Adipocyte (in vitro differentiated cells): ENCODE data around the gene TNNI3K.
A peak's percentile ranks its signal among the peaks of the same experiment; 100 is the strongest.

Experiments
- DNase-seq: peaks from one replicate; pipeline ENCODE4 v3.0.0-alpha.2; 2015; ENCODE audit warnings: low read depth
- H3K27me3 ChIP-seq: replicated peaks from 2 replicates; pipeline ENCODE4 v1.7.0; 2013; ENCODE audit warnings: mild to moderate bottlenecking, low read length, moderate library complexity; ENCODE audit not compliant: control insufficient read depth, insufficient read depth
- H3K36me3 ChIP-seq: 2 replicates; pipeline ENCODE4 v1.7.0; 2013; ENCODE audit warnings: low read length, mild to moderate bottlenecking, moderate library complexity; ENCODE audit not compliant: control insufficient read depth, insufficient read depth, severe bottlenecking
- H3K4me1 ChIP-seq: 2 replicates; pipeline ENCODE4 v1.7.0; 2013; ENCODE audit warnings: mild to moderate bottlenecking, low read length, moderate library complexity; ENCODE audit not compliant: control insufficient read depth, insufficient read depth
- H3K4me3 ChIP-seq: 2 replicates; pipeline ENCODE4 v1.7.0; 2013; ENCODE audit warnings: mild to moderate bottlenecking, low read length, moderate library complexity
- H3K9ac ChIP-seq: 2 replicates; pipeline ENCODE4 v1.7.0; 2013; ENCODE audit warnings: mild to moderate bottlenecking, low read length, moderate library complexity
- H3K9me3 ChIP-seq: 2 replicates; pipeline ENCODE4 v1.7.0; 2013; ENCODE audit warnings: mild to moderate bottlenecking, low read length, moderate library complexity; ENCODE audit not compliant: control insufficient read depth

Gene TNNI3K

DNA sequence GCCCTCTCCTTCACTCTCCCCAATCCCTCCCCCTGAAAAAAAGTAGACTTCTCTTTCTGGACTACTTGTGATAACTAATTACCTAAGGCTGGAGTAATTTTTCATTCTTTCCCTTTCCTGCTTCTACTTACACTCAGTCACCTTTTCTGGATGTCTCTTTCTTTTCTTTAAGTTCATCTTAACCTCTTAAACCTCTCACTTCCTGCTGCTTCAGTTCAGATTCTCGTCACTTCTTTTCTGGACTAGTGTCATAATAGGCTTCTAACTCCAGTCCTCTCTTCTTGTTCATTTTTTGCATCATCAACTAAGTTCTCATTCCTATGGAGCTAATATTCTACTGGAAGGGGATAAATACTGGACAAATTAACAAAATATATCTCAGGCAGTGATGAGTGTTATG is 201.8 kb downstream of the TNNI3K start:
- Histone ChIP-seq H3K9me3 (no peaks in the 10 kb centered on the region), H3K4me3 (no peak overlapping the region), H3K36me3 (no peaks in the 10 kb centered on the region), H3K9ac (no peak overlapping the region), H3K27me3 (peaks cover 5% of the 10 kb centered on the region), H3K4me1 (no peaks in the 10 kb centered on the region)
- no peak for DNase-seq

DNA sequence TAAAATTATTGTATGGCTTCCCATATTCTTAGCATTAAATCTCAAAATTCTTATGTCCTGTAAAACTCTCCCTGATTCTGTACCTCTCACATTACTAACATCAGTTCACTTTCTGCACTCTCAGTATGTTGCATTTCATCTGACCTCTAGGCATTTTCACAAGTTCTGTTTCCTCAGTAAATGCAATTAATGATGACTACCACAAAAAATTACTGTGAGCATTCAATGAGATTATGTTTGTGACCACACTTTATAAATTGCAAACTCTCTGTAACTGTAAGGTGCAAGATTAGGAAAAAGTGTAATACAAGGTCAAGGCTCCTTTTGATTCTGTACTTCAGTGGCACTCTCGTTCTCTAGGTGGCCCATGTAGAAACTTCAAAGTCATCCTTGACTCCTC is 216.8 kb downstream of the TNNI3K start:
- no peak for DNase-seq
- no peak overlapping the region for H3K9ac ChIP-seq
- H3K4me1 ChIP-seq = no peaks in the 10 kb centered on the region
- H3K27me3 ChIP-seq = no peaks in the 10 kb centered on the region
- no peaks in the 10 kb centered on the region for H3K9me3 ChIP-seq
- H3K4me3 ChIP-seq = no peak overlapping the region
- H3K36me3 ChIP-seq = no peaks in the 10 kb centered on the region

DNA sequence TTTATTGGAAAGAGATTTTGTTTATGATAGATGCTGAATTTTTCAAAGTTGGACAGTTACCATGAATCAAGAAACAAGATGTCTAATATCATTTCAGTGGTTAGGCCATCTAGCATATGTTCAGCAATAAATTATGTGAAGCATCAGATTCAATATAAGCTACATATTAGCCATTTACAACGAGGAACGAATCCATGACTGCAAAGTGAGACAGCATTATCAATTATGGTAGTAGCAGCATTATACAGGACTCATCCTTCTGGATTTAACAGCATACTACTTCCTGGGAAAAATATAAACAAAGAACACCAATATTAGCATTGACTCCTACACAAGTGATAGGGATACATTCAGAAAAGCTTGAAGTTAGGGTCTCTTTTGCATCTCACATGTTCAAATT is 218.1 kb downstream of the TNNI3K start:
- H3K27me3 ChIP-seq = no peaks in the 10 kb centered on the region
- H3K4me3 ChIP-seq = no peak overlapping the region
- H3K9ac ChIP-seq = no peak overlapping the region
- DNase-seq = no peak
- no peaks in the 10 kb centered on the region for H3K36me3 ChIP-seq
- H3K9me3 ChIP-seq = no peaks in the 10 kb centered on the region
- no peaks in the 10 kb centered on the region for H3K4me1 ChIP-seq

DNA sequence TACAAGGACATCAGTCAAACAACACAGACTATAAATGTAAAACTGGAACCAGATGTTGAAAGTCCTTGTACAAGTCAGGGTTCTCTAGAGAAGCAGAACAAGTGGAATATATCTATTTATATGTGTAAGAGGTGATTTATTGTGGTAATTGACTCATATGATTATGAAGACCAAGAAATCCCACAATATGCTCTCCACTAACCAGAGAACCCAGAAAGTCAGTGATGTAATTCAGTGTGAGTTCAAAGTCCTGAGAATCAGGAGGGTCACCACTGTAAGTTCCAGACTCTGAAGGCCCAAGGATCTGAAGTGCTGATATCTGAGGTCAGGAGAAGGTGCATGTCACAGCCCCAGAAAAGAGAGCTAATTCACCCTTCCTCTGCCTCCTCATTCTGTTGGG is 220.2 kb downstream of the TNNI3K start:
- Histone ChIP-seq H3K9ac (no peak overlapping the region), H3K4me1 (no peaks in the 10 kb centered on the region), H3K36me3 (no peaks in the 10 kb centered on the region), H3K4me3 (no peak overlapping the region), H3K27me3 (no peaks in the 10 kb centered on the region), H3K9me3 (no peaks in the 10 kb centered on the region)
- no peak for DNase-seq

DNA sequence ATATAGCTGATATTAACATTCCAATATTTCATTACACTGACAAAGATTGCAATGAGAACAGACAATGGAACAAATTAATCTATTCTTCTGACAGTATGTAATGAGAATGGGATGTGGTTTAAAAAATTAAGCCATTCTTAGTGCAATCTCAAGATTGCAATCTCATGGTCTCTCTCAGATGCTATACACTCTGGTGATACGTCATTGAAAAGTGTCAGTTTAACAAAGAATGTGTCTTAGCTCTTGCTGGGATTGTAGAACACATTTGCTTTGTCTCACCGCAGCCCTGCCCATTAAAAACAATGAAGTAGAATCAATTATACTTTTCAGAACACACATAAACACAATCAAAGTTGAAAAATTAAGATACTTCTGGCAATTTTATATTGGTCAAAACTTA is 222.1 kb downstream of the TNNI3K start:
- no peaks in the 10 kb centered on the region for H3K36me3 ChIP-seq
- H3K27me3 ChIP-seq = no peaks in the 10 kb centered on the region
- H3K4me3 ChIP-seq = no peak overlapping the region
- H3K9me3 ChIP-seq = no peaks in the 10 kb centered on the region
- H3K4me1 ChIP-seq = no peaks in the 10 kb centered on the region
- no peak for DNase-seq
- no peak overlapping the region for H3K9ac ChIP-seq

DNA sequence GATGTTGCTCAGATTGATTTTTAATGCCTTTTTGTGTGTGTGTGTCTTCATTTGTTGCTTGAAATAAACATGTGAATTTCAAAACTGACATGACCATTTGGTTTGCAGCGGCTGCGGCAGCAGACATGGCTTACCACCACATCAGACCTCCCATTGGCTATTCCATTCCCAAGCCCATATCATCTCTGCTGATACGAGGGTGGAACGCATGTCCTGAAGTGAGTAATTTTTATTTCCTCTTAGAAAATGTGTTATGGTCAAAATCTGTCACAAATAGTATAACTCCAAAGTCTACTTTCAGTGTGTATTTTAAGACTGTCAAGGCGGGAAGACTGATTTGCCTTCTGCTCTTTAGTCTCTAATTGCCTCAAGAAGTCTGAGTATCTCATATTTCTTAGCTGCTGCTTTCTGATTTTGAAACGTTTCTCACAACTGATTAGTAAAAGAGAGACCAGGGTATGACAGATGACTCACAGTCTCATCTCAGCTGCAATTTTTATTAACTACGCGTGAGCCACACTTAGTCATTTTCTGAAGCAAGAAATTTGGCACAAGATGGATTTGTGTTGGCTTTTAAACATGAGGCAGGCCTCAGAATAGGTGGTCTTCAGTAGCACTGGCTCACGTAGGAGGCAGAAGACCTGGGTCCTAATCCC is 228.3 kb downstream of the TNNI3K start:
- Histone ChIP-seq H3K27me3 (no peaks in the 10 kb centered on the region), H3K4me3 (peak overlapping the region; percentile 31), H3K36me3 (no peaks in the 10 kb centered on the region), H3K9ac (no peak overlapping the region), H3K9me3 (no peaks in the 10 kb centered on the region), H3K4me1 (peaks cover 21% of the 10 kb centered on the region)
- DNase-seq = peak; percentile 5

DNA sequence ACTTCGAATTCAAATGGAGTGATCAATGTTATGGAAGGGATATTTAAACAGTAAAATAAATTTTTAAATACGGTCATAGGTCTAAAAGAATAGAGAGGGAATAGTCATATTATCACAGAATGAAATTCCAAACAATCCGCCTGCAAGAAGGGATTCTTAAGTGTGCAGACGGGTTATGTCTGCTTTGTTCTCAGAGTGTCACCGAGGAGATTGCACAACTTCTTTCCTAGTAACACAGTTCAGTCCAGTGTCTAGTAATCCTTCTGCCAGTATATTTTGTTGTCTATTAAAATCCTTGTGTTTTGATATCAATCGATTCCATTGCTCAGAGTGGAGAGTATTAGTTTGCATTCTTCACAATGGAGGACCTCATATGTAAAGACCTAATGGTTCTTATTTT is 228.8 kb downstream of the TNNI3K start:
- no peak for DNase-seq
- H3K27me3 ChIP-seq = no peaks in the 10 kb centered on the region
- no peak overlapping the region for H3K9ac ChIP-seq
- peaks cover 21% of the 10 kb centered on the region for H3K4me1 ChIP-seq
- no peaks in the 10 kb centered on the region for H3K36me3 ChIP-seq
- H3K4me3 ChIP-seq = peak overlapping the region; percentile 31
- no peaks in the 10 kb centered on the region for H3K9me3 ChIP-seq

DNA sequence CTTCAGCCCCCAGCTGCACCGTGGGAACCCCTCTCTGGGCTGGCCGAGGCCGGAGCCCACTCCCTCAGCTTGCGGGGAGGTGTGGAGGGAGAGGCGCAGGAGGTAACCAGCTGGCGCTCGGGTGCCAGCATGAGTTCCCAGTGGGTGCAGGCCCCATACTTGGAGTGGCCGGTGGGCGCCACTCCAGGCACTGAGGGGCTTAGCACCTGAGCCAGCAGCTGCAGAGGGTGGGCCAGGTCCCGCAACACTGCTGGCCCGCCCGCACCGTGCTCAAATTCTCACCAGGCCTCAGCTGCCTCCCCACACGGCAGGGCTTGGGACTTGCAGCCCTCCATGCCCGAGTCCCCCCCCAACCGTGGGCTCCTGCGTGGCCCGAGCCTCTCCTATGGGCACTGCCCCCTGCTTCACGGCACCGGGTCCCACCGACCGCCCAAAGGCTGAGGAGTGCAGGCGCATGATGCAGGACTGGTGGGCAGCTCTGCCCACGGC is 230.1 kb downstream of the TNNI3K start:
- no peak overlapping the region for H3K4me3 ChIP-seq
- no peaks in the 10 kb centered on the region for H3K36me3 ChIP-seq
- no peak overlapping the region for H3K9ac ChIP-seq
- H3K27me3 ChIP-seq = no peaks in the 10 kb centered on the region
- H3K4me1 ChIP-seq = peaks cover 30% of the 10 kb centered on the region
- DNase-seq = no peak
- no peaks in the 10 kb centered on the region for H3K9me3 ChIP-seq

DNA sequence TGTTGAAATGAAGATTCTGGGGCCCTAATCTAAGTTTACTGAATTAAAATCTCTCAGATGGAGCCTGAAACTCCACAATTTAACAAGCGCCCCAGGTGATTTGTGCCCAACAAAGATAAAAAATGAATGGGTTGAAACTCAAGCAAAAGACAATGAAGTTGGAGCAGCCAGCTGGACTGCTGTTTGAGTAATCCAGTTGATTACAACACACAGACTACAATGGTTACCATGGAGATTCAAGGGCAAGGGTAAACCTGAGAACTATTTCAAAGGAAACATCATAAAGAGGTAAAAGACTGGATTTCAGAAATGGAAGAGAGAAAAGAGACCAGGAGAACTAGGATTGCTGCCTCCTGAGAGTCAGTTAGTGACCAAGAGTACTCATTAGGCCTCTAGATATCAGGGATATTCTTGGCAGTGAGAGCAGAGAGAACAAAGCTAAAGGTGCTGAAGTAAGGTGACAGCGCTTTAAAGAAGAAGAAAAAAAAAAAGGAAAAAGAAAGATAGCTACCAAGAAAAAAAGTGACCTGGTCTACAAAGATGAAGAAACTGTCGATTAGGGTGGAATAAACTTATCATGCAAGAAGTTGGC is 232.7 kb downstream of the TNNI3K start:
- Histone ChIP-seq H3K4me1 (peaks cover 39% of the 10 kb centered on the region), H3K36me3 (no peaks in the 10 kb centered on the region), H3K4me3 (no peak overlapping the region), H3K27me3 (no peaks in the 10 kb centered on the region), H3K9ac (no peak overlapping the region), H3K9me3 (no peaks in the 10 kb centered on the region)
- peak; percentile 41 for DNase-seq

DNA sequence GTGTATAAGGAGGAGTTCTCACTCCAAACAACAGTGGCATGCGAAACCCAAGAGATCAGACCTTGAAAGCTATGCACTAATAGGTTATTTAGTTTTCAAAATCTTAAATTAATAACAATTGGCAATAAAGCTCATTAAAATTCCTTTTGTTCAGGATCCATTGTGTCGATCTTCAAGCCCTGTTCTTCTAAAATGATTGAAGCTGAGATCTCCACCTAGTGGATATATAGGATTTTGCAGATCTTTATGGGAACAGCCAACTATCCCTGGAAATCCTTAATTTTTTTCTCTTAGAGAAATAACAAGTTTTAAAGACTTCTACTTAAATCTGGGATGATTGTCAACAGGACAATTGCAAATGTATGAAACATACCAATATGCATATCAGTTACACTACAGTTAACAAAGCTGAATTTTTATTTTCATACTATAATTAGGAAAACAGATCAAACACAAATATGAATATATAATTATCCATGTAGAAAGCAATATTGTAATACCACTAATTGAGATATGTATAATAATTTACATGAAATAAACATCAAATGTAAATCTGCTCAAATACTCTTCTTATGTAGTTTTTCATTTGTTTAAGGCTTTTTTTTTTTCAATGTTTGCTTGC is 233.9 kb downstream of the TNNI3K start:
- H3K9me3 ChIP-seq = no peaks in the 10 kb centered on the region
- no peaks in the 10 kb centered on the region for H3K27me3 ChIP-seq
- H3K4me3 ChIP-seq = no peak overlapping the region
- no peak overlapping the region for H3K9ac ChIP-seq
- H3K36me3 ChIP-seq = no peaks in the 10 kb centered on the region
- DNase-seq = peak; percentile 79
- peaks cover 26% of the 10 kb centered on the region for H3K4me1 ChIP-seq

DNA sequence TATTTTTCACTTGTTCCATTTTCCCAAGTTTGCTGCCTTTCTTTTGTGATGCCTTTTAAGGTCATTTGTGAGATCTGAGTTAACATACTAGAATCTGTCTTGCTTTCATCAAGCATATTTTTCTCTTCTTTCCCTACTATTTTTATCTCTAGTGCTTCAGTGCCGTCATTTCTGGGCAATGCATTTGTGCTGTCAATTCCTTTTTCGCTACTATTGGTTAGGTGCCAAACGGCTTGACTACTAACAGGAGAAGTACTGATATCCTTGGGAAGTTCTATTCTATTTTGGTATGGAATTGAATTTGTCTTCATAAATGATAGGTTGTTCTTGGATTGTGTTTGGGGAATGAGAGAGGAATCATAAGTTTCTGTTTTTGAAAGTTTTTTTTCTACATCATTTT is 235.1 kb downstream of the TNNI3K start:
- H3K4me1 ChIP-seq = peaks cover 22% of the 10 kb centered on the region
- no peak for DNase-seq

More for the DNA sequence above, 235.1 kb downstream of the TNNI3K start:
- no peak overlapping the region for H3K4me3 ChIP-seq
- H3K27me3 ChIP-seq = no peaks in the 10 kb centered on the region
- no peak overlapping the region for H3K9ac ChIP-seq
- H3K36me3 ChIP-seq = no peaks in the 10 kb centered on the region
- H3K9me3 ChIP-seq = no peaks in the 10 kb centered on the region
